Neuronal stem cell (in vitro differentiated cells): ENCODE measurements around the gene CYB5RL.

Source experiments
- DNase-seq: peaks from one replicate; pipeline ENCODE4 v3.0.0-alpha.2; 2013; ENCODE audit warnings: low spot score
- H2AFZ ChIP-seq: one replicate; pipeline ENCODE4 v1.6.1; 2013; ENCODE audit warnings: mild to moderate bottlenecking, low read length, inconsistent platforms
- H2AK5ac ChIP-seq: 2 replicates; pipeline ENCODE4 v1.6.1; 2013; ENCODE audit warnings: low read depth, mild to moderate bottlenecking, inconsistent platforms, low read length, moderate library complexity, mixed read lengths
- H2BK120ac ChIP-seq: 2 replicates; pipeline ENCODE4 v1.6.1; 2013; ENCODE audit warnings: low read depth, mild to moderate bottlenecking, inconsistent platforms, low read length, moderate library complexity, mixed read lengths
- H2BK12ac ChIP-seq: one replicate; pipeline ENCODE4 v1.6.1; 2013; ENCODE audit warnings: low read length, inconsistent platforms
- H2BK15ac ChIP-seq: 2 replicates; pipeline ENCODE4 v1.6.1; 2013; ENCODE audit warnings: mild to moderate bottlenecking, low read length, inconsistent platforms, mixed read lengths
- H2BK5ac ChIP-seq: one replicate; pipeline ENCODE4 v1.6.1; 2013; ENCODE audit warnings: inconsistent platforms, mild to moderate bottlenecking, low read length, moderate library complexity
- H3K14ac ChIP-seq: one replicate; pipeline ENCODE4 v1.6.1; 2013; ENCODE audit warnings: low read length, inconsistent platforms
- H3K18ac ChIP-seq: 2 replicates; pipeline ENCODE4 v1.6.1; 2013; ENCODE audit warnings: low read length, inconsistent platforms
- H3K23ac ChIP-seq: 2 replicates; pipeline ENCODE4 v1.6.1; 2013; ENCODE audit warnings: low read depth, mild to moderate bottlenecking, mixed read lengths, low read length, inconsistent platforms; ENCODE audit not compliant: poor library complexity
- H3K27ac ChIP-seq: replicated peaks from 3 replicates; pipeline ENCODE4 v1.5.1; 2013; ENCODE audit warnings: low read length, inconsistent platforms
- H3K27me3 ChIP-seq, 3 experiments: 2 replicates each; pipeline ENCODE4 v1.6.1; 2013; ENCODE audit warnings: low read length in 3 of 3, mild to moderate bottlenecking in 2 of 3, inconsistent platforms in 1 of 3, low read depth in 1 of 3, mixed read lengths in 1 of 3, moderate library complexity in 1 of 3; ENCODE audit not compliant: control insufficient read depth in 3 of 3, insufficient read depth in 3 of 3
- H3K36me3 ChIP-seq, 2 donors: replicated peaks in 1 of 2; 2 replicates each; pipeline ENCODE4 v1.6.1; 2013; ENCODE audit warnings: low read length in 2 of 2; ENCODE audit not compliant: control insufficient read depth in 2 of 2, insufficient read depth in 2 of 2
- H3K4ac ChIP-seq: 2 replicates; pipeline ENCODE4 v1.6.1; 2013; ENCODE audit warnings: inconsistent platforms, mild to moderate bottlenecking, low read length, moderate library complexity
- H3K4me1 ChIP-seq, 2 donors: 1 replicate in 1 of 2; 2 replicates in 1 of 2; pipeline ENCODE4 v1.6.1; 2013; ENCODE audit warnings: low read length in 2 of 2, low read depth in 1 of 2; ENCODE audit not compliant: control insufficient read depth in 2 of 2, insufficient read depth in 1 of 2
- H3K4me2 ChIP-seq: one replicate; pipeline ENCODE4 v1.6.1; 2013; ENCODE audit warnings: mild to moderate bottlenecking, low read length, inconsistent platforms; ENCODE audit not compliant: insufficient read depth, poor library complexity, severe bottlenecking
- H3K4me3 ChIP-seq, 2 donors: 2 replicates each; pipeline ENCODE4 v1.5.1; 2013; ENCODE audit warnings: low read length in 2 of 2, mild to moderate bottlenecking in 2 of 2, inconsistent platforms in 1 of 2, moderate library complexity in 1 of 2
- H3K79me1 ChIP-seq: one replicate; pipeline ENCODE4 v1.6.1; 2013; ENCODE audit warnings: low read depth, mild to moderate bottlenecking, inconsistent platforms, low read length, moderate library complexity
- H3K9ac ChIP-seq: one replicate; pipeline ENCODE4 v1.6.1; 2013; ENCODE audit warnings: mild to moderate bottlenecking, low read depth, low read length, inconsistent platforms; ENCODE audit not compliant: poor library complexity
- H3K9me3 ChIP-seq, 2 donors: replicated peaks in 1 of 2; 2 replicates each; pipeline versions ENCODE3 to v1.6.1; 2013; ENCODE audit warnings: low read length in 2 of 2, mild to moderate bottlenecking in 2 of 2, inconsistent platforms in 1 of 2, low read depth in 1 of 2, mixed read lengths in 1 of 2, moderate library complexity in 1 of 2; ENCODE audit not compliant: control insufficient read depth in 2 of 2, insufficient read depth in 1 of 2
- H4K8ac ChIP-seq: one replicate; pipeline ENCODE4 v1.6.1; 2013; ENCODE audit warnings: low read depth, mild to moderate bottlenecking, inconsistent platforms, low read length, moderate library complexity
- H4K91ac ChIP-seq: one replicate; pipeline ENCODE4 v1.6.1; 2013; ENCODE audit warnings: low read length, low read depth, mild to moderate bottlenecking, inconsistent platforms; ENCODE audit not compliant: poor library complexity
- WGBS, 2 donors: extraction: QIAGEN DNeasy Blood & Tissue Kit; methylation state at CpG; one replicate each; pipeline ENCODE4 v1.1.7; 2013; ENCODE audit warnings: missing lambda C conversion rate in 2 of 2, mixed read lengths in 1 of 2; ENCODE audit not compliant: insufficient read length in 2 of 2, insufficient replicate concordance in 1 of 2; ENCODE audit errors: extremely low coverage in 2 of 2; 5-methylcytosine and 5-hydroxymethylcytosine counted together

CYB5RL gene

GRCh38 chr1:54156986-54157385 lies 42.8 kb downstream of the CYB5RL start:
- no peak for DNase-seq
- no peak overlapping the region for H2BK120ac ChIP-seq
- H3K4me3 ChIP-seq = no peak overlapping the region
- no peaks in the 10 kb centered on the region for H3K36me3 ChIP-seq
- no peak overlapping the region for H4K91ac ChIP-seq
- H3K27me3 ChIP-seq = peaks cover 0 to 6% (median 0%) of the 10 kb centered on the region in 3 experiments
- no peak overlapping the region for H4K8ac ChIP-seq
- no peak overlapping the region for H3K4me2 ChIP-seq
- no peak overlapping the region for H3K27ac ChIP-seq
- no peak overlapping the region for H3K9ac ChIP-seq
- no peak overlapping the region for H2AFZ ChIP-seq
- peak overlapping the region; percentile 19 for H2AK5ac ChIP-seq
- H3K4ac ChIP-seq = peak overlapping the region; percentile 20
- H3K9me3 ChIP-seq = peaks cover 0 to 2% of the 10 kb centered on the region in 2 donors
- no peak overlapping the region for H2BK5ac ChIP-seq
- H2BK15ac ChIP-seq = no peak overlapping the region
- H3K18ac ChIP-seq = no peak overlapping the region
- WGBS, 2 donors = no CpG with 5 or more reads among the region's 7 CpGs
- H3K79me1 ChIP-seq = no peaks in the 10 kb centered on the region
- no peak overlapping the region for H3K23ac ChIP-seq
- peak overlapping the region; percentile 11 for H3K14ac ChIP-seq
- no peak overlapping the region for H2BK12ac ChIP-seq
- peaks cover 8 to 10% of the 10 kb centered on the region in 2 donors for H3K4me1 ChIP-seq

- H2BK120ac ChIP-seq = no peak overlapping the region
- peaks cover 8 to 10% of the 10 kb centered on the region in 2 donors for H3K4me1 ChIP-seq
- no peak for DNase-seq
- no peak overlapping the region for H2BK12ac ChIP-seq
- WGBS, 2 donors = no CpG with 5 or more reads among the region's 3 CpGs
- no peak overlapping the region for H3K4me2 ChIP-seq
- H3K18ac ChIP-seq = no peak overlapping the region
- no peak overlapping the region for H3K27ac ChIP-seq
- no peak overlapping the region for H3K4ac ChIP-seq
- H2BK15ac ChIP-seq = no peak overlapping the region
- no peak overlapping the region for H2AFZ ChIP-seq
- no peaks in the 10 kb centered on the region for H3K36me3 ChIP-seq
- no peak overlapping the region for H3K14ac ChIP-seq
- no peak overlapping the region for H2BK5ac ChIP-seq
- H3K4me3 ChIP-seq = no peak overlapping the region
- peaks cover 0 to 6% (median 0%) of the 10 kb centered on the region in 3 experiments for H3K27me3 ChIP-seq
- H3K23ac ChIP-seq = no peak overlapping the region
- H4K91ac ChIP-seq = no peak overlapping the region
- no peak overlapping the region for H3K9ac ChIP-seq
- H3K79me1 ChIP-seq = no peaks in the 10 kb centered on the region
- H2AK5ac ChIP-seq = no peak overlapping the region
- H3K9me3 ChIP-seq = peaks cover 0 to 2% of the 10 kb centered on the region in 2 donors
- H4K8ac ChIP-seq = no peak overlapping the region
Observed at GRCh38 chr1:54156201-54156600, 43.6 kb downstream of the CYB5RL start.

GRCh38 chr1:54153535-54154439 lies 46.0 kb downstream of the CYB5RL start:
- H3K4ac ChIP-seq = no peak overlapping the region
- H3K23ac ChIP-seq = no peak overlapping the region
- H3K36me3 ChIP-seq = no peaks in the 10 kb centered on the region
- no peak overlapping the region for H3K18ac ChIP-seq
- H4K8ac ChIP-seq = no peak overlapping the region
- DNase-seq = no peak
- no peak overlapping the region for H2BK120ac ChIP-seq
- no peak overlapping the region for H3K4me3 ChIP-seq
- H2BK5ac ChIP-seq = no peak overlapping the region
- H2BK12ac ChIP-seq = no peak overlapping the region
- peaks cover 0 to 6% (median 0%) of the 10 kb centered on the region in 3 experiments for H3K27me3 ChIP-seq
- peaks cover 7 to 13% of the 10 kb centered on the region in 2 donors for H3K4me1 ChIP-seq
- no peaks in the 10 kb centered on the region for H3K79me1 ChIP-seq
- no peak overlapping the region for H3K27ac ChIP-seq
- no peak overlapping the region for H2BK15ac ChIP-seq
- H3K4me2 ChIP-seq = no peak overlapping the region
- H2AFZ ChIP-seq = peak overlapping the region; percentile 64
- peaks cover 0 to 4% of the 10 kb centered on the region in 2 donors for H3K9me3 ChIP-seq
- H3K14ac ChIP-seq = no peak overlapping the region
- H2AK5ac ChIP-seq = no peak overlapping the region
- no CpG with 5 or more reads among the region's 19 CpGs for WGBS, 2 donors
- H3K9ac ChIP-seq = no peak overlapping the region
- no peak overlapping the region for H4K91ac ChIP-seq

GRCh38 chr1:54152696-54153095 lies 47.1 kb downstream of the CYB5RL start, which contains the start of gene CDCP2:
TSS of gene CDCP2 (minus strand) at chr1:54153000. CDS start at chr1:54152922, 78 bp downstream.
- H3K9me3 ChIP-seq = peaks cover 0 to 4% of the 10 kb centered on the region in 2 donors
- H3K4me1 ChIP-seq = peaks cover 7 to 13% of the 10 kb centered on the region in 2 donors
- peak within 1 kb of the TSS; percentile 64 for H2AFZ ChIP-seq
- peak within 1 kb of the TSS; percentile 22 for H3K14ac ChIP-seq
- H2BK5ac ChIP-seq = no peak within 1 kb of the TSS
- no peak within 1 kb of the TSS for H3K4me2 ChIP-seq
- H3K79me1 ChIP-seq = no peaks in the 10 kb centered on the region
- H4K91ac ChIP-seq = no peak within 1 kb of the TSS
- H2BK12ac ChIP-seq = no peak within 1 kb of the TSS
- H2BK120ac ChIP-seq = no peak within 1 kb of the TSS
- no peak within 1 kb of the TSS for H3K4ac ChIP-seq
- DNase-seq = no peak
- WGBS, 2 donors = no CpG with 5 or more reads among the region's 5 CpGs
- no peak within 1 kb of the TSS for H3K9ac ChIP-seq
- no peak within 1 kb of the TSS for H2AK5ac ChIP-seq
- H3K4me3 ChIP-seq = peak within 1 kb of the TSS in 1 of 2 donors; percentile 23
- no peak within 1 kb of the TSS for H4K8ac ChIP-seq
- H3K23ac ChIP-seq = no peak within 1 kb of the TSS
- H2BK15ac ChIP-seq = no peak within 1 kb of the TSS
- H3K36me3 ChIP-seq = no peaks in the 10 kb centered on the region
- peak within 1 kb of the TSS; percentile 4 for H3K18ac ChIP-seq
- no peak within 1 kb of the TSS for H3K27ac ChIP-seq
- peaks cover 0 to 3% (median 0%) of the 10 kb centered on the region in 3 experiments for H3K27me3 ChIP-seq
